ENCODE results near the gene AKAP6.
"Not testable (repeated sequence)": the region's sequence is repeated elsewhere in the genome, so short reads cannot be mapped to it uniquely, and the experiment has no call there.

AKAP6 gene

GRCh38 chr14:32546246-32546645 is 217.1 kb downstream of the AKAP6 start:
- no peak for DNase-seq

- DNase-seq = no peak
These were observed 223.7 kb downstream of the AKAP6 start for GRCh38 chr14:32552766-32553165.

- DNase-seq = no peak
These were observed 229.9 kb downstream of the AKAP6 start for GRCh38 chr14:32559048-32559447.

- no peak for DNase-seq
These were observed 230.5 kb downstream of the AKAP6 start for GRCh38 chr14:32559590-32559989.

GRCh38 chr14:32560209-32560857 is 231.2 kb downstream of the AKAP6 start:
- DNase-seq = peak; percentile 12

- DNase-seq = no peak
These were observed 232.4 kb downstream of the AKAP6 start for GRCh38 chr14:32561520-32561919.

- no peak for DNase-seq
These were observed 235.5 kb downstream of the AKAP6 start for GRCh38 chr14:32564596-32564995.

- DNase-seq = peak; percentile 17
These were observed 236.2 kb downstream of the AKAP6 start for GRCh38 chr14:32565256-32565655.

GRCh38 chr14:32567543-32568384 is 238.7 kb downstream of the AKAP6 start:
- no peak for DNase-seq

- no peak for DNase-seq
These were observed 242.5 kb downstream of the AKAP6 start for GRCh38 chr14:32571551-32571950.

- no peak for DNase-seq
These were observed 243.1 kb downstream of the AKAP6 start for GRCh38 chr14:32571995-32572866.

- DNase-seq = no peak
These were observed 243.7 kb downstream of the AKAP6 start for GRCh38 chr14:32572867-32573150.

GRCh38 chr14:32574269-32574668 is 245.2 kb downstream of the AKAP6 start:
- no peak for DNase-seq

- DNase-seq = peak; percentile 41
These were observed 247.1 kb downstream of the AKAP6 start for GRCh38 chr14:32576088-32576795.

- DNase-seq = no peak
These were observed 247.9 kb downstream of the AKAP6 start for GRCh38 chr14:32576977-32577376.

- DNase-seq = no peak
These were observed 249.1 kb downstream of the AKAP6 start for GRCh38 chr14:32578181-32578580.

GRCh38 chr14:32583427-32583826 is 254.3 kb downstream of the AKAP6 start:
- not testable (repeated sequence) for DNase-seq

- DNase-seq = no peak
These were observed 255.0 kb downstream of the AKAP6 start for GRCh38 chr14:32584079-32584478.

- DNase-seq = no peak
These were observed 258.4 kb downstream of the AKAP6 start for GRCh38 chr14:32587461-32587860.

GRCh38 chr14:32588448-32589320 is 259.6 kb downstream of the AKAP6 start:
- no peak for DNase-seq

GRCh38 chr14:32590157-32590556 is 261.1 kb downstream of the AKAP6 start:
- no peak for DNase-seq
